ENCODE data around the gene LCN12.

Gene LCN12

DNA sequence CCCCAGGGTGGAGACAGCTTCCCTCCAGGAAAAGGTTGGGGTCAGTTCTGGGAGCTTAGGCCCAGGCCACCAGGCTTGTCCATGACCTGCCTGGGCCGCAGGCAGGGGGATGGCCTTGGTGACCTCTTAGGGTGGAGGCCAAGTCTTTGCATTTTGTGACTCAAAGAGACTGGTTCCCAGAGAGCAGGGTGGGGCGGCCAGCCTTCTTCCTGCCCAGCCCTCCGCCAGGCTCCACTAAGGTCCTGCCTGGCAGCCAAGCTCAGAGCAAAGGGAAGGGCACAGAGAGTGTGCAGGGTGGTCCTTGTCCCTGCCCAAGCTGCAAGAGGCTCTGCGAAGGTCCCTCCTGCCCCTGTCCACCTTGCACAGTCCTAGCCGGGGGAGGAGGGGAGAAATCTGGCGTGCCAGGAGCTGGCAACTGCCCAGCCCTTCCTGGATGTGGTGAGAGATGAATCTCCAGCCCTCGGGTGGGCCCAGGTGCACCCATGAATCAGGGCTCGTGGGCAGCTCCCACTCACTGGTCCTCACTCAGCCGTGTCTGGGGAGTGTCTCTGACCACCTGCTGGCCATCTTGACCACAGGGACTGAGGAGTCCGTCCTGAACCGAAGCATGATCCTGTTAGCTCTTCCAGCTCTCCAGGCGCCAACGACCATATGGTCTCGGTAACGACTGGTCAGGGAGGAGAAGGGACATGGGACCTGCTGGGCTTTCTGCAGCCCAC, 22.9 kb downstream of the LCN12 start:
- peak; percentile 45 for DNase-seq

DNA sequence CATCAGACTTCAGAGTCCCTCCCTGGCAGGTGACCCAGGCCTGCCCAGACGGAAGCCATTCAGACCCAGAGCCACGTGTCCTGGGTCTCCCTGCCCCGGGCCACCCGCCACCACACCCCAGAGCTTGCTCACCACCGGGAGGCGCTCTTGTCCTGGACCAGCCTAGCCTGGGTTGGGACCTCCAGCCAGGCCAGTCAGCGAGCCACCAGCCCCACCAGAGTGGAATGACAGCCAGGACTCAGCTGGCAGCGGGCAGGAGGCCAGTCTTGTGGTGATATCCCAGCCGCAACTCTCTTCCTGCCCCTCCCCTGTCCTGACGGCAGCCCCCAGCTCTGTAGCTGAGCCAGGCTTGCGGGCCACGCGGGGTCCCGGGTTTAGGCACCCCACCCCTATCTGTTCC, 23.6 kb downstream of the LCN12 start:
- peak; percentile 66 for DNase-seq

DNA sequence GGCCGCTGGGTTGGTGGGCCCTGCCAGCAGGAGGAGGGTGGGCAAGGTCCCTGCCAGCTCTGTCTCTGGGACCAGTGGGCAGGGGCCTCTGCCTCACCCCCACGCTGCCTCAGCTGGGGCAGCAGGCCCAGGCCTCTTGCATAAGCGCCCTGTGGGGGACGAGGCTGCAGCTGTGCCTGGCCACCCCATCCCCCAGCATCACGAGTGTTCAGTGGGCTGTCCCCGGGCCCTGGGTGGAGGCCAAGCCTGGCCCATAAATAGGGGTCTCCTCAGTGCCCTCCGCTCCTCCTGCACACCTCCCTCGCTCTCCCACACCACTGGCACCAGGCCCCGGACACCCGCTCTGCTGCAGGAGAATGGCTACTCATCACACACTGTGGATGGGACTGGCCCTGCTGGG, 25.1 kb downstream of the LCN12 start, which contains the start of gene PTGDS:
TSS of gene PTGDS (plus strand) at position 282 of the 400 bp plus-strand sequence. CDS start at position 357, 75 bp downstream.
- DNase-seq, result no peak

DNA sequence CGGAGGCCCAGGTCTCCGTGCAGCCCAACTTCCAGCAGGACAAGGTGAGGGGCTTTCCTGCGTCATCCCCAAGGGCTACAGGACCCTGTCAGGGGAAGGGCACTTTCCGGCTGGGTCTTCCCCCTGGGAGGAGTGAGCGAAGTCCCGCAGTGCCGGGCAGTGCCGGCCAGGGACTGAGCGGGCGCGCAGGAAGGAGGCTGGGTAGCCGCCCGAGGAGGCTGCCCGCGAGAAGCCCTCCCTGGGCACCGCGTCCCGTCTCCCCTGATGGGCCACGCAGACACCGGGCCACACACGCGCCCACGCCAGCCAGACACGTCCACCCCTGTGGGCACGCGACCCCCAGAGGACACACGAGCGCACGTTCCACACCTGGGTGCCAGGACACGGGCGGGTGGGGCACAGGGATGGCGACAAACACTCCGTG, 25.6 kb downstream of the LCN12 start:
- DNase-seq, result no peak

DNA sequence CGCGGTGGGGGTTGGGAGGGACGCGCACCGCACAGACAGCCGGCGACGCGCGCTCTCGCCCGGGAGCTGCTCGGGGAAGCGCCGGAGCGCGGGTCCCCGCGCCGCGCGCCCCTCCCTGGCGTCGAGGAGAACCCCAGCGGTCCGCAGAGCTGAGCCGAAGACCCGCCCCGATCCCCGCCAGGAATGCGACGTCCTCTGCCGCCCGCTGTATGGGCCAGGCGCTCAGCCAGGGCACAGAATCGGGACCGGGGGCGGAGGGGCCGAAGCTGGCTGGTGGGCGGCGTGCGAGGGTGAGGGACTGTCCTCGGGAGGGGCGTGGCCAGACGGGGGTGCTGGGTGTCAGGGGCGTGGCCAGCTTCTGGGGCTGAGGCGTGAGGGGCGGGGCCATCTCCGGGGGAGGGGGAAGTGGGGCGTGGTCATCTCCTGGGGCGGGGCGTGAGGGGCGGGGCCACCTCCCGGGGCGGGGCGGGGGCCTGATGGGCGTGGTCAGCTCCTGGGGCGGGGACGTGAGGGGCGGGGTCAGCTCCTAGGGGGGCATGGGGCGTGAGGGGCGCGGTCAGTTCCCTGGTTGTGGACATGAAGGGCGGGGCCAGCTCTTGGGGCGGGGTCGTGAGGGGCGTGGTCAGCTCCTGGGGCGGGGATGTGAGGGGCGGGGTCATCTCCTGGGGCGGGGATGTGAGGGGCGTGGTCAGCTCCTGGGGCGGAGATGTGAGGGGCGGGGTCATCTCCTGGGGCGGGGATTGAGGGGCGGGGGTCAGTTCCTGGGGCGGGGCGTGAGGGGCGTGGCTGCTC, 26.2 kb downstream of the LCN12 start:
- DNase-seq, result peak; percentile 71

DNA sequence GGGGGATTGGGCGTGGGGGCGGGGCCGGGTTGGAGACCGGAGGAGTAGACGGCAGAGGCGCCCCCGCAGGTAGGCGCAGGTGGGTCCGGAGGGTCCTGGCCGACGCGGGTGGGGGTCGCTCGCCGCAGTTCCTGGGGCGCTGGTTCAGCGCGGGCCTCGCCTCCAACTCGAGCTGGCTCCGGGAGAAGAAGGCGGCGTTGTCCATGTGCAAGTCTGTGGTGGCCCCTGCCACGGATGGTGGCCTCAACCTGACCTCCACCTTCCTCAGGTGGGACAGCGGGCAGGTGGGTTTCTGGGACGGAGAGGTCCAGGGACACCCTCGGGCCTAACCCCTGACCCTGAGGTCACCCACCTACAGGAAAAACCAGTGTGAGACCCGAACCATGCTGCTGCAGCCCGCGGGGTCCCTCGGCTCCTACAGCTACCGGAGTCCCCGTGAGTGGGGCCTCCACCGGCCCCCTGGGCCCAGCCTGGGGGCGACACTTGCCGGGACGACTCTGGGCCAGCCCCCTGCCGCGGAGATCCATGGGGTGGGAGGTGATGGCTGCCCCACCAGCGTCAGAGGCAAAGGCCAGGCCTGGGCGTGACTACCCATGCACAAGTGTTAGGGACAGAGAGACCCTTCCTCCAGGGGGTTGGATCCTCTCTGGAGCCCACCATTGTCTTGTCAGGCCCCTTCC, 26.9 kb downstream of the LCN12 start:
- DNase-seq, result no peak

DNA sequence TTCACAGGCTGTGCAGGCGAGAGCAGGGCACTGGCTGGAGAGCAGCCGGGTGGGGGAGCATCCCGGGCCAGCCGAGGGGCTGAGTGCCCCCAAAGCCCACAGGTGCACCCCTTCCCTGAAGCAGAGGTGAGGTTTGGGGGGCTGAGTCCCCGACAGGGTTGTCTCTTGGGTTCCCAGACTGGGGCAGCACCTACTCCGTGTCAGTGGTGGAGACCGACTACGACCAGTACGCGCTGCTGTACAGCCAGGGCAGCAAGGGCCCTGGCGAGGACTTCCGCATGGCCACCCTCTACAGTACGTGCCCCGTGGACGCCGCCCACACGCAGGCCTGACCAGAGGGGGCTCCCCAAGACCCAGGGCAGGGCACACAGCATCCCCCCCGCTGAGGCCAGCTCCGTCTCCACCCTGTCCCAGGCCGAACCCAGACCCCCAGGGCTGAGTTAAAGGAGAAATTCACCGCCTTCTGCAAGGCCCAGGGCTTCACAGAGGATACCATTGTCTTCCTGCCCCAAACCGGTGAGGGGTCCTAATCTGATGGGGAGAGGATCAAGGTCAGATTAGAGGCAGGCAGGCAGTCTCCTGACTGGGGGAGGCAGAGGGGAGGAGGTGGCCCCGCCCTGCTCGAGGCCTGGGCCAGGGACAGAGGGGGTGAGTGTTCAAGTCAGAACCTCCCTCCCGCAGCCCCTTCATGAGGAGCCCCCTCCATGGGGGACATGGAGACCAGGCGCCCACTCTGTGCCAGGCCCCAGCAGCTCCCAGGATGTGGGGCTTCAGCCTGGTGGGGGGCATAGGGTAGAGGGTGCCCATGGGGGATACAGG, 27.9 kb downstream of the LCN12 start:
- no peak for DNase-seq

DNA sequence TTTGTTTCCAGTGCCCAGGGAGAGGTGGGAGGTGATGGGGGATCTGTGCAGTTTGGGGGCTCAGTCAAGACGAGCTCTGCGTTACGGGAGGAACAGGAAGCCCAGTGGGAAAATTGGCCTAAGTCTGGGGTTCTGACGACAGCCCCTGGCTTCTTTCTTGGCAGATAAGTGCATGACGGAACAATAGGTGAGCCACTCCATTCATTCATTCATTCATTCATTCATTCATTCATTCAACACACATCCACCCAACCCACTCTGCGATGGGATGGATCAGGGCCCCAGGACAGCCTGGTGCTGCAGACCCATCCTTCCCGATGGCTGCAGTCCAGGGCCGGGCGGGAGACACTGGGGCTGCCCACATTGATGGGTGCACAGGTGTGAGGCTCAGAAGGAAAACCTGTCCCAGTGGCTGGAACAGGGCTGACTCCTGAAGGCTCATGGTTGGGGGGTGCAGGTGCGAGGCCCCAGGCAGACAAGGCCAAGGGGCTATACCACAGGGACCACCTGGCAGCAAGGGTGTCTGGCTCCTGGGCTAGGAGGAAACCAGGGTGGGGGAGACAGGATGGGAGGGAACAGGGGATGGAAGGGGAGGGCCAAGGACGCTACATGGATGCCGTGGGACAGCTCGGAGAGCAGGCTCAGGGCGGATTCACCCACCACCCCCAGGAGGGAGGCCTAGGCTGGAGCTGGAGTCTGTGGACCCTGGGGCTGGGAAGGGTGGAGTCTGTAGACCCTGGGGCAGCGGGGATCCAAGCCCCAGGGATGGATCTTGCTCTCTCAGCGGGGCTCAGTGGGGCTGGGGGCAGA, 28.8 kb downstream of the LCN12 start:
- DNase-seq, result no peak

DNA sequence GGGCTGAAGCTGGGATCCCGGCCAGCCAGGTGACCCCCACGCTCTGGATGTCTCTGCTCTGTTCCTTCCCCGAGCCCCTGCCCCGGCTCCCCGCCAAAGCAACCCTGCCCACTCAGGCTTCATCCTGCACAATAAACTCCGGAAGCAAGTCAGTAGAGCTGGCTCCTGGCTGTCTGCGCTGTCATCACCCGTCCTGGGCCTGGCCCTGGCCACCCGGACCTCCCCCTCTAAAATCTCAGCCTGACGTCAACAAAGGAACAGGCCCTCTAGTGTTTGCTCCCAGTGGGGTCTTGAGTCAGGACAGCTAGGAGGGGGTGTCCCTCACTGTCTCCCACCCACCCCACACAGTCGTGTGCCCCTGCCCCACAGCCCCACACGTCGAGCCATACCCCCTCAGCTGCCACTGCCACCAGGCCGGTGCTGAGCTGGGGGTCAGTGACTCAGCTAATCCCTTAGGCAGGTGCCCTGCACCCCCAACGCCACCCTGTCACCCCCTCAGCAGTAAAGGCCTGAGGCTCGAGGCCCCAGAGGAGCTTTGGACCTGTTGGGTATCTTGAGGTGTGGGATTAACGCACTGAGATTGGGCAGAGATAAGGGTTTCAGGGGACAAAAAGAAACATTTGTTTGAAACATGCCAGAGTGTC, 29.6 kb downstream of the LCN12 start:
- no peak for DNase-seq

DNA sequence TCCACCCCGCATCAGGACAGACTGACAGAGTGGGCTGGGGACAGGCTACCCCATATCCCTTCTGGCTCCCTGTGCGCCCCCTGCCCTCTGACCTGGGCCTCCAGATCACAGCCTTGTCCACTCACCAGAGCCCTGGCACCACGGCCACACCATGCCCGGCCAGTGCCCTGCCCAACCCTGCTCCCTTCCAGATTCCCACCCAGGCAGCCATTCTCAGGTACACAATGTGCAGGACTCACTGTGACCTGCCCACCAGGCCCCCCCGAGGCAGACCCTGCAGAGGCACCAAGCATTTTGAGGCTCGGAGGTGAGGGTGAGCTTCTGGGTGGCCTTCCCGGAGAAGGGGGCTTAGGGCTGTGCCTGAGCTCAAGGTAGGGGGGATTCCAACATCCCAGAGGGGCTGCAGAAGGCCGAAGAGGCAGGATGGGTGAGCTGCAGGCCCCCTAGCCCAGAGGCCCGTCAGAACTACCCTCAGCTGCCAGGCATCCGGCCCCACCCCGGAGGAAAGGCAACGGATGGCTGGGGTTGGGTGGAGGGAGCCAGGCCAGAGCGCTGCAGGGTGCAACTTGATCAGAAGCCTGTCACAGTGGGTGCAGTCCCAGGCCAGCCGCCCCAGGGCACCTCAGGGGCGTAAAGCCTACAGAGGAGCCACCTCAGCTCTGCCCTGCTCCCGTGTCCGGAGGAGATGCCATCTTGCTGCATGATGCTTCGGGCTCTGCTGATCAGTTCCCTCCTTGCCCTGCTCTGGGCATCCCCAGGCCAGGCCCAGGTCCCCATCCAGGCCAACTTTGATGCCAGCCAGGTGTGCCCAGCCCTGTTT, 30.4 kb downstream of the LCN12 start, which contains the start of gene LCNL1:
TSS of gene LCNL1 (plus strand) at position 762 of the 820 bp plus-strand sequence. CDS start 594 bp downstream, outside the sequence.
- DNase-seq, result no peak

DNA sequence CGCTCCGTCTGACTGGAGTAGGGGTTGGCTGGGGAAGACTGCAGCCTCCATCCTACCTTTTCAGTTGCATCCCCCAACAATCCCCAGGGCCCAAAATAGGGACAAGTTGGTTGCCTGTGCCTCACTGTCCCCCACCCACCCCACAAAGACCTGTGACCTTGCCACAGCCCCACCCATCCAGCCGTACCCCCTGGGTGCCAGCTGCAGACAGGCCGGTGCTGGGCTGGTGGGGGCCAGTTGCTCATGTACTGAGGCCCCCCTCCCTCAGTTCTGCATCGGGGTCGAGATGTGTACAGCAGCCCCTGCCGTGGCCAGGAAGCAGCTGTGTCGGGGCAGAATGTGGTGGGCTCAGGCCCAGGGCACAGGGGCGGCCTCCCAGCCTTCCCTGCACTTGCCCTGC, 31.1 kb downstream of the LCN12 start:
- no peak for DNase-seq

DNA sequence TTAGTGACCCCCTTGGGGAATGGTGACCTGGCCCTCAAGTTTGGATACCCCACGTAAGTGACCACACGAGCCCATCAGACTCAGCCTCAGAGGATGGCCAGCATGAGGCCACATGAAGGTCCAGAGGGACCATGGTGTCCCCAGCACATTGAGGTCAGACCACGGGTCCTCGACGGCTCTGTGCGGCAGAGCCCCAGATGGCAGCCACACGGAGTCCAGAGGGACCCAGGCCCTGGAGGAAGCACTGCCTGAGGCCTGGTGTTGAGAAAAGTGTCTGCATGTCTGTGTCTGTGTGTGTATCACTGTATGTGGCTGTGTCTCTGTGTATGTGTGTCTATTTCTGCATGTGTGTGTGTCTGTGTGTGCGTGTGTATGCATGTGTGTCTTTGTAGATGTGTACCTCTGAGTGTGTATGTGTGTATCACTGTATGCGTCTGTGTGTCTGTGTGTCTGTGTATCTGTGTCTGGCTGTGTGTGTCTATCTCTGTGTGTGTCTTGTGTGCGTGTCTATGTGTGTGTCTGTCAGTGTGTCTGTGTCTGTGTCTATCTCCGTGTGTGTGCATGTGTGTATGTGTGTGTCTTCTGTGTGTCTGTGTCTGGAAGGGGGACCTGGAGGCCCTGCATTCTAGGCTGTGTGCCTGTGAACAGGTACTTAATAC, 31.7 kb downstream of the LCN12 start:
- no peak for DNase-seq

DNA sequence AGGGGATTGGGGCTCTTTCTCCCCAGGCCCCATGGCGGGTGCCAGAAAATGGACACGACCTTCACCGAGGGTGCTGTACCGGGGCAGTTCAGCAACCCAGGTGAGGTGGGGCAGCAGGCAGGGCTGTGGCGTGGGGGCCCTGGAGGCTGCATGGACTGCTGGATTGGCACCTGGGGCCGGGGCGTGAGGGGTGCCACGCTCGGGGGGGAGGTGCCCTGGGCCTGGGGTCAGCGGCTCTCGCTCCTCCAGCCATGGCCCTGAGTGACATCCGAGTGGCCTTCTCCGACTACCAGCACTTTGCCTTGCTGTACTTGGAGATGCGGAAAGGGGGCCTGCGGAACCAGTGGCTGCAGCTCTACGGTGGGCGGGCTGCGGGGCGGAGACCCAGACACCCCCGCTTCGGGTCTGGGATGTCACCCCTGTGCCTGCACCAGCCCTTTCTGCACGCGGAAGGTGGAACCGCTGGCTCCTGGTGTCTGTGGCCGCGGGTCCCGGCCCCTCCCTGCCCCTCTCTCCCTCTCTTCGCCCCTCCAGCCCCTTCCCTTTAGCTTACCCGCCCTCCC, 32.5 kb downstream of the LCN12 start:
- DNase-seq, result no peak

DNA sequence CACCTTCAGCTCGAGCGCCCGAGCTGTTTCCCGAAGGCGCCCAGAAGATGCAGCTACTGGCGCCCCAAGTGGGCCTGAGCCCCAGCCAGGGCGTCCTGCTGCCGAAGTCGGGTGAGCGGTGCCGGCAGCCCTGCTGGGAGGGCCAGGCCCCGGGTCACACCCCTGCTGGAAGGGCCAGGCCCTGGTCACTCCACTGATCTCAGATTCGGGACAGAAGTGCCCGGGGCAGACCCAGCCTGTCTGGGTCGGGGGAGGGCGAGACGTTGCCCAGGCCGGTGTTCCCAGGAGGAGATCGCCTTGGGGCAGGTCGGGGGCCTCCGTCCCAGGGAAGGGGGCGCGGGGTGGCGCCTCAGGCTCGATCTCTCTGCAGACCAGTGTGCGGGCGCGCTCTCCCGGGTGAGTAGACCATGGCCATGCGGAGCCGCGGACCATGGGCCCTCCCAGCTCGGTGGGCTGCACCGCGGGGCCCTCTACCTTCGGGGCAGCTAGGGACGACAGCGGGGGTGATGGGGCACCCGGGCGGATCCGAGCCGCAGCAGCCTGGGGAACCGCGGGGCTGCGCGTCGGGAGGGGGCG, 33.0 kb downstream of the LCN12 start:
- no peak for DNase-seq

DNA sequence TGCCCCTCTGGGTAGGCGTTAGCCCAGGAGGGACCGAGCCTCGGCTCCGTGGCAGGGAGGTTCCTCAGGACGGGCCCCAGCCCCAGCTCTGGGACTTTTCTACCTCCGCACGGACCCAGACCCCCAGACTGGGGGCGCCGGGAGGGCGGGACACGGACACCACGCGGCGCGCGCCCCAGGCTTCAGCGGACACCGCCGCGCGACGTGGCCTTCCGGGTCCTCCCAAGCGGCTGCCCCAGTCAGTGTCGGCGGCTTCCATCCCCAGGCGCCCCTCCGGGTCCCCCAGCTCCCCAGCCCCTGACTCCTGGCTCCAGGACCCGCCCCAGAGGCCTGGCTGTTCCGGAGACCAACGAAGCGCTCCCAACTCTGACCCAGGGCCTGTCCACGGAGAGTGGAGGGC, 33.8 kb downstream of the LCN12 start:
- no peak for DNase-seq

DNA sequence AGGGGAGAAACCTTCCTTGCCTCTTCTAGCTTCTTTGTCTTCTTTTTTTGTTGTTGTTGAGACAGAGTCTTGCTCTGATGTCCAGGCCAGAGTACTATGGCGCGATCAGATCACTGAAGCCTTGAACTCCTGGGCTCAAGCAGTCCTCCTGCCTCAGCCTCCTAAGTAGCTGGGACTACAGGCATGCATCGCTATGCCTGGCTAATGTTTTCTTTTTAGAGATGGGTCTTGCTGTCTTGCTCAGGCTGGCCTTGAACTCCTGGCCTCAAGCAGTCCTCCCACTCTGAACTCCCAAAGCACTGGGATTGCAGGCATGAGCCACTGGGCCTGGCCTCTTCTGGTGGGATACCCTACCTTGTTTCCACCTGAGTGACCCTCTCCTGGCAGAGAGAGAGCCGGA, 36.8 kb downstream of the LCN12 start:
- DNase-seq, result no peak

DNA sequence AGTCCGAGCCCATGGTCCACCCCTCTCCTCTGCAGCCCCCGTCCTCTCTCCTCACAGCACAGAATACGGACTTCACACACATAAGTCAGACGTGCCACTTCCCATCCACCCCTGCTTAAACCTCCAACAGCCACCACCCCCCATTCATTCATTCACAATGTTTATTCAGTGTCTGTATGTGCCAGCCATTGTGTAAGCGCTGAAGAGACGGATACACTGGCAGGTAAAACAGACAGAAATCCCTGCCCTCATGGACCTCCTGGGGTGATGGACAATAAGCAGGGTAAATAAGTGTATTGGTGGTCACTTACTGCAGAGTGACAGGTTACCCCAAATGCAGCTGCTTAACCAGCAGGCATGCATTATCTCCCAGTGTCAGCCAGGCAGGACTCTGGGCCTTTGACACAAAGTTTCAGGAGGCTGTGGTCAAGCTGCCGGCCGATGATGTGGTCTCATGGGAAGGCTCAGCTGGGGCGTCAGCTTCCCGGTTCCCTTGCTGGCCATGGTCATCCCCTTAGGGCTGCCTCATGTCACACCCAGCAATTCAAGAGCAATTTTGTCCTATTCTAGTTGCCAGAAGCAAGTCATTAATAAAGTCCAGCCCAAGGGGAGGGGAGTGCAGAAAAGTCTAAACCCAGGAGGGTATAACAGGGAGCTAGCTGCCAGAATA, 38.3 kb downstream of the LCN12 start:
- DNase-seq, result no peak

Data from RPMI8226 (cell line).